HepG2 (cell line): ENCODE measurements around the gene ESPNL. TPM values are rescaled to one million over a fixed set of nuclear protein-coding genes. Genes with fewer than 3 reads are reported as not detected.

Experiments used
- CEBPG ChIP-seq: IDR thresholded peaks from 2 replicates; pipeline ENCODE4 v1.6.1; 2016
- FOXO1 ChIP-seq: sonication (generic); formaldehyde crosslinking; IDR thresholded peaks from 2 replicates; pipeline ENCODE4 v1.4.0; 2020; ENCODE audit warnings: missing genetic modification reagents
- HOXA3 ChIP-seq: sonication (generic); formaldehyde crosslinking; IDR thresholded peaks from 2 replicates; pipeline ENCODE4 v1.5.0; 2020; ENCODE audit warnings: missing genetic modification reagents
- JUND ChIP-seq: sonication (generic); formaldehyde crosslinking; IDR thresholded peaks from 2 replicates; pipeline ENCODE4 v1.8.0; 2022; ENCODE audit warnings: mild to moderate bottlenecking, missing genetic modification reagents
- MIER3 ChIP-seq: IDR thresholded peaks from 2 replicates; pipeline ENCODE4 v1.6.1; 2016; ENCODE audit warnings: missing compliant biosample characterization, borderline replicate concordance
- MXD4 ChIP-seq: IDR thresholded peaks from 2 replicates; pipeline ENCODE4 v1.6.1; 2016; ENCODE audit warnings: mild to moderate bottlenecking, missing biosample characterization, missing genetic modification reagents
- MZF1 ChIP-seq: sonication (generic); formaldehyde crosslinking; IDR thresholded peaks from 2 replicates; pipeline ENCODE4 v1.8.1; 2023; ENCODE audit warnings: mild to moderate bottlenecking, missing genetic modification reagents, borderline replicate concordance
- NFKB2 ChIP-seq: sonication (generic); formaldehyde crosslinking; IDR thresholded peaks from 2 replicates; pipeline ENCODE4 v1.4.0; 2020; ENCODE audit warnings: missing genetic modification reagents, borderline replicate concordance
- SPEN ChIP-seq: sonication (generic); formaldehyde crosslinking; IDR thresholded peaks from 2 replicates; pipeline ENCODE4 v1.5.1; 2020; ENCODE audit warnings: low read depth, mild to moderate bottlenecking, missing genetic modification reagents
- SRSF1 ChIP-seq: fragments of 200-400 bp; formaldehyde crosslinking; optimal IDR thresholded peaks from 2 replicates; pipeline ENCODE3; 2017; ENCODE audit warnings: mild to moderate bottlenecking, low read depth, low read length, moderate library complexity
- ZMYM3 ChIP-seq: sonication (generic); formaldehyde crosslinking; IDR thresholded peaks from 2 replicates; pipeline ENCODE4 v1.5.1; 2020; ENCODE audit warnings: mild to moderate bottlenecking, missing genetic modification reagents
- ZNF552 ChIP-seq: sonication (generic); formaldehyde crosslinking; IDR thresholded peaks from 2 replicates; pipeline ENCODE4 v1.9.0; 2022; ENCODE audit warnings: missing genetic modification reagents, mild to moderate bottlenecking, borderline replicate concordance
- ZNF569 ChIP-seq: sonication (generic); formaldehyde crosslinking; IDR thresholded peaks from 2 replicates; pipeline ENCODE4 v1.5.0; 2020; ENCODE audit warnings: mild to moderate bottlenecking, missing genetic modification reagents, moderate library complexity, borderline replicate concordance
- ZNF7 ChIP-seq: IDR thresholded peaks from 2 replicates; pipeline ENCODE4 v1.6.1; 2016; ENCODE audit warnings: missing biosample characterization, missing genetic modification reagents
- polyA plus RNA-seq, 8 experiments: library from polyadenylated mRNA; depleted of rRNA in 3 of 8; stranded (reverse) in 7 of 8; unstranded in 1 of 8; fragments of >200 nt; fragmentation: Illumina TruSeq in 4 of 8; extraction: Trizol in 4 of 8; gene quantifications; 2 replicates each; pipeline versions ENCODE4 v1.2.1 to v1.2.3, GENCODE V29; 2011 to 2016; ENCODE audit warnings: low read depth in 4 of 8, missing spikeins in 1 of 8, mixed read lengths in 1 of 8; ENCODE audit not compliant: insufficient read depth in 1 of 8
- total RNA-seq, 5 experiments: library from RNA; depleted of rRNA; stranded (reverse); fragments of >200 nt; fragmentation: Illumina TruSeq; extraction: Trizol; gene quantifications; 2 replicates each; pipeline ENCODE4 v1.2.3, GENCODE V29; 2016; ENCODE audit warnings: low read depth in 1 of 5
- TF ChIP-seq, protein P1 (sequence below): sonication (generic); formaldehyde crosslinking; IDR thresholded peaks from 2 replicates; pipeline ENCODE4 v1.4.0; 2020; ENCODE audit warnings: mild to moderate bottlenecking, missing genetic modification reagents
- TF ChIP-seq, protein P2 (sequence below): IDR thresholded peaks from 2 replicates; pipeline ENCODE4 v1.6.1; 2012; ENCODE audit warnings: inconsistent platforms
- TF ChIP-seq, protein P3 (sequence below): sonication (generic); formaldehyde crosslinking; IDR thresholded peaks from 2 replicates; pipeline ENCODE4 v1.5.1; 2020; ENCODE audit warnings: mild to moderate bottlenecking, missing genetic modification reagents, borderline replicate concordance
- TF ChIP-seq, protein P4 (sequence below): sonication (generic); formaldehyde crosslinking; IDR thresholded peaks from 2 replicates; pipeline ENCODE4 v1.9.0; 2022; ENCODE audit warnings: missing genetic modification reagents, mild to moderate bottlenecking, borderline replicate concordance
- TF ChIP-seq, protein P5 (sequence below): sonication (generic); formaldehyde crosslinking; IDR thresholded peaks from 2 replicates; pipeline ENCODE4 v1.5.0; 2020; ENCODE audit warnings: missing genetic modification reagents
- TF ChIP-seq, protein P6 (sequence below): sonication (generic); formaldehyde crosslinking; IDR thresholded peaks from 2 replicates; pipeline ENCODE4 v1.5.0; 2020; ENCODE audit warnings: mild to moderate bottlenecking, missing genetic modification reagents, moderate library complexity

The ESPNL gene
- total and polyA plus RNA-seq, 2 of the 13 experiments (the other 11 are each of a cell fraction or from before 2014, with no cell fraction given) = 0.45 to 0.80 TPM

DNA sequence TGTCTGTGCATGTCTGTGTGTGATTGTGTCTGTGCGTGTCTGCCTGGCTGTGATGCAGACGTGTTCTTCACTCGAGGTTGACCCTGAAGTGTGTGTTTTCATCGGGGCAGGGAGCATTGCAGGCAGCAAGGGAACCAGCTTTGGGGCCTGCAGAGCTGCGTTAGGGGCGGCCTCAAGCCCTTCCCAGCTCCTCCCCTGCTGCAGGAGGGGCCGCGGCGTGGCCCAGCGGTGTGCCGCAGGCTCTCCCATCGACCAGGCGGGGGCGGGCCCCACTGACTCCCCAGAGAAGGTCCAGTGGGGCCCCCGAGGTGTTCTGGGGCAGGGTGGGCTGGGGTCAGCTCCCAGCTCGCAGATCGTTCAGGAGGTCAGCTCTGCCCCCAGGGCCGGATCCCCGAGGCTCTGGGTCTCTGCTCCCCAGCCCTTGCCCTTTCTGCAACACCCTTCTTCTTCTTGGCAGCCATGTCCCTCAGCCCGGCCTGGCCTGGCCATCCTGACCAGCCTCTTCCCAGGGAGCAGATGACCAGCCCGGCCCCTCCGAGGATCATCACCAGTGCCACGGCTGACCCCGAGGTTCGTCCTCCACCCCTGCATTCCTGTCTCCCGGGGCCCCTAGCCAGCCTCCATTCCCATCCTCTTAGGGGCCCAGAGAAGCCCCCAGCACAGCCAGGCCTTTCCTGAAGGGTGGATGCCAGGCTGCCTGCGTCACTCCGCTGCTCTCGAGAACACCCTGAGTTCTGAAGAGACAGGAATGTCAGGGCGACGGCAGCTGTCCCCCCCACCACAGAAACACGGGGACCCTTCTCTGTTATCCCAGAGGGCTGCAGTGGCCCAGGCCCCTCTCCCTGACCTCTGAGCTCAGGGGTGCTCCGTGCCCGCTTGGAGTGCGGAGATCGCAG is 27.3 kb downstream of the ESPNL start (continued):
- TF ChIP-seq, protein P1, sequence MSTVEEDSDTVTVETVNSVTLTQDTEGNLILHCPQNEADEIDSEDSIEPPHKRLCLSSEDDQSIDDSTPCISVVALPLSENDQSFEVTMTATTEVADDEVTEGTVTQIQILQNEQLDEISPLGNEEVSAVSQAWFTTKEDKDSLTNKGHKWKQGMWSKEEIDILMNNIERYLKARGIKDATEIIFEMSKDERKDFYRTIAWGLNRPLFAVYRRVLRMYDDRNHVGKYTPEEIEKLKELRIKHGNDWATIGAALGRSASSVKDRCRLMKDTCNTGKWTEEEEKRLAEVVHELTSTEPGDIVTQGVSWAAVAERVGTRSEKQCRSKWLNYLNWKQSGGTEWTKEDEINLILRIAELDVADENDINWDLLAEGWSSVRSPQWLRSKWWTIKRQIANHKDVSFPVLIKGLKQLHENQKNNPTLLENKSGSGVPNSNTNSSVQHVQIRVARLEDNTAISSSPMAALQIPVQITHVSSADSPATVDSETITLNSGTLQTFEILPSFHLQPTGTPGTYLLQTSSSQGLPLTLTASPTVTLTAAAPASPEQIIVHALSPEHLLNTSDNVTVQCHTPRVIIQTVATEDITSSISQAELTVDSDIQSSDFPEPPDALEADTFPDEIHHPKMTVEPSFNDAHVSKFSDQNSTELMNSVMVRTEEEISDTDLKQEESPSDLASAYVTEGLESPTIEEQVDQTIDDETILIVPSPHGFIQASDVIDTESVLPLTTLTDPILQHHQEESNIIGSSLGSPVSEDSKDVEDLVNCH = no peak
- TF ChIP-seq CEBPG (CRISPR knock-in tag) = no peak
- TF ChIP-seq JUND (CRISPR knock-in tag) = no peak
- TF ChIP-seq, protein P2, sequence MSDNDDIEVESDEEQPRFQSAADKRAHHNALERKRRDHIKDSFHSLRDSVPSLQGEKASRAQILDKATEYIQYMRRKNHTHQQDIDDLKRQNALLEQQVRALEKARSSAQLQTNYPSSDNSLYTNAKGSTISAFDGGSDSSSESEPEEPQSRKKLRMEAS = 0 out of 2 replicates have a peak, but pooled peaks have one; percentile 12
- TF ChIP-seq SPEN (CRISPR knock-in tag) = peak; percentile 70; the same call in 1 of the 2 replicates
- TF ChIP-seq HOXA3 (CRISPR knock-in tag) = 0 out of 2 replicates have a peak, but pooled peaks have one; percentile 20
- TF ChIP-seq MXD4 (CRISPR knock-in tag) = peak; percentile 34; the same call in 1 of the 2 replicates
- no peak for TF ChIP-seq MZF1 (CRISPR knock-in tag)
- TF ChIP-seq NFKB2 = 0 out of 2 replicates have a peak, but pooled peaks have one; percentile 58
- TF ChIP-seq ZNF569 = no peak
- TF ChIP-seq ZNF552 (CRISPR knock-in tag) = no peak
- 0 out of 2 replicates have a peak, but pooled peaks have one; percentile 16 for TF ChIP-seq ZMYM3 (CRISPR knock-in tag)
- no peak for TF ChIP-seq ZNF7 (CRISPR knock-in tag)
- TF ChIP-seq, protein P3, sequence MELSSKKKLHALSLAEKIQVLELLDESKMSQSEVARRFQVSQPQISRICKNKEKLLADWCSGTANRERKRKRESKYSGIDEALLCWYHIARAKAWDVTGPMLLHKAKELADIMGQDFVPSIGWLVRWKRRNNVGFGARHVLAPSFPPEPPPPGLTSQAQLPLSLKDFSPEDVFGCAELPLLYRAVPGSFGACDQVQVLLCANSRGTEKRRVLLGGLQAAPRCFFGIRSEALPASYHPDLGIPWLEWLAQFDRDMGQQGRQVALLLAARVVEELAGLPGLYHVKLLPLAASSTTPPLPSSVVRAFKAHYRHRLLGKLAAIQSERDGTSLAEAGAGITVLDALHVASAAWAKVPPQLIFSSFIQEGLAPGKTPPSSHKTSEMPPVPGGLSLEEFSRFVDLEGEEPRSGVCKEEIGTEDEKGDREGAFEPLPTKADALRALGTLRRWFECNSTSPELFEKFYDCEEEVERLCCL (CRISPR knock-in tag) = no peak
- TF ChIP-seq SRSF1 = peak; percentile 89
- no peak for TF ChIP-seq MIER3
- TF ChIP-seq, protein P4, sequence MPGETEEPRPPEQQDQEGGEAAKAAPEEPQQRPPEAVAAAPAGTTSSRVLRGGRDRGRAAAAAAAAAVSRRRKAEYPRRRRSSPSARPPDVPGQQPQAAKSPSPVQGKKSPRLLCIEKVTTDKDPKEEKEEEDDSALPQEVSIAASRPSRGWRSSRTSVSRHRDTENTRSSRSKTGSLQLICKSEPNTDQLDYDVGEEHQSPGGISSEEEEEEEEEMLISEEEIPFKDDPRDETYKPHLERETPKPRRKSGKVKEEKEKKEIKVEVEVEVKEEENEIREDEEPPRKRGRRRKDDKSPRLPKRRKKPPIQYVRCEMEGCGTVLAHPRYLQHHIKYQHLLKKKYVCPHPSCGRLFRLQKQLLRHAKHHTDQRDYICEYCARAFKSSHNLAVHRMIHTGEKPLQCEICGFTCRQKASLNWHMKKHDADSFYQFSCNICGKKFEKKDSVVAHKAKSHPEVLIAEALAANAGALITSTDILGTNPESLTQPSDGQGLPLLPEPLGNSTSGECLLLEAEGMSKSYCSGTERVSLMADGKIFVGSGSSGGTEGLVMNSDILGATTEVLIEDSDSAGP (CRISPR knock-in tag) = peak; percentile 60; the same call in 1 of the 2 replicates
- TF ChIP-seq, protein P5, sequence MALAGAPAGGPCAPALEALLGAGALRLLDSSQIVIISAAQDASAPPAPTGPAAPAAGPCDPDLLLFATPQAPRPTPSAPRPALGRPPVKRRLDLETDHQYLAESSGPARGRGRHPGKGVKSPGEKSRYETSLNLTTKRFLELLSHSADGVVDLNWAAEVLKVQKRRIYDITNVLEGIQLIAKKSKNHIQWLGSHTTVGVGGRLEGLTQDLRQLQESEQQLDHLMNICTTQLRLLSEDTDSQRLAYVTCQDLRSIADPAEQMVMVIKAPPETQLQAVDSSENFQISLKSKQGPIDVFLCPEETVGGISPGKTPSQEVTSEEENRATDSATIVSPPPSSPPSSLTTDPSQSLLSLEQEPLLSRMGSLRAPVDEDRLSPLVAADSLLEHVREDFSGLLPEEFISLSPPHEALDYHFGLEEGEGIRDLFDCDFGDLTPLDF (CRISPR knock-in tag) = no peak
- 0 out of 2 replicates have a peak, but pooled peaks have one; percentile 30 for TF ChIP-seq FOXO1 (CRISPR knock-in tag)
- TF ChIP-seq, protein P6, sequence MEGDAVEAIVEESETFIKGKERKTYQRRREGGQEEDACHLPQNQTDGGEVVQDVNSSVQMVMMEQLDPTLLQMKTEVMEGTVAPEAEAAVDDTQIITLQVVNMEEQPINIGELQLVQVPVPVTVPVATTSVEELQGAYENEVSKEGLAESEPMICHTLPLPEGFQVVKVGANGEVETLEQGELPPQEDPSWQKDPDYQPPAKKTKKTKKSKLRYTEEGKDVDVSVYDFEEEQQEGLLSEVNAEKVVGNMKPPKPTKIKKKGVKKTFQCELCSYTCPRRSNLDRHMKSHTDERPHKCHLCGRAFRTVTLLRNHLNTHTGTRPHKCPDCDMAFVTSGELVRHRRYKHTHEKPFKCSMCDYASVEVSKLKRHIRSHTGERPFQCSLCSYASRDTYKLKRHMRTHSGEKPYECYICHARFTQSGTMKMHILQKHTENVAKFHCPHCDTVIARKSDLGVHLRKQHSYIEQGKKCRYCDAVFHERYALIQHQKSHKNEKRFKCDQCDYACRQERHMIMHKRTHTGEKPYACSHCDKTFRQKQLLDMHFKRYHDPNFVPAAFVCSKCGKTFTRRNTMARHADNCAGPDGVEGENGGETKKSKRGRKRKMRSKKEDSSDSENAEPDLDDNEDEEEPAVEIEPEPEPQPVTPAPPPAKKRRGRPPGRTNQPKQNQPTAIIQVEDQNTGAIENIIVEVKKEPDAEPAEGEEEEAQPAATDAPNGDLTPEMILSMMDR = peak; percentile 65
